GM18907 (cell line): ENCODE measurements around the gene FARP1.
"Not testable (repeated sequence)": the region's sequence is repeated elsewhere in the genome, so short reads cannot be mapped to it uniquely, and the experiment has no call there.

Experiments
- ATAC-seq: cut with Tn5 transposase; IDR thresholded peaks from one replicate; pipeline ENCODE4 v1.9.1; 2021; ENCODE audit warnings: mild to moderate bottlenecking, moderate library complexity; ENCODE audit not compliant: unreplicated experiment

FARP1 gene

GRCh38 chr13:98222081-98222554 lies 79.2 kb downstream of the FARP1 start:
- ATAC-seq: no peak

GRCh38 chr13:98222816-98223215 lies 79.9 kb downstream of the FARP1 start:
- no peak for ATAC-seq

- no peak for ATAC-seq
Observed at GRCh38 chr13:98223741-98224140, 80.8 kb downstream of the FARP1 start.

- ATAC-seq: no peak
Observed at GRCh38 chr13:98224557-98224956, 81.7 kb downstream of the FARP1 start.

DNA sequence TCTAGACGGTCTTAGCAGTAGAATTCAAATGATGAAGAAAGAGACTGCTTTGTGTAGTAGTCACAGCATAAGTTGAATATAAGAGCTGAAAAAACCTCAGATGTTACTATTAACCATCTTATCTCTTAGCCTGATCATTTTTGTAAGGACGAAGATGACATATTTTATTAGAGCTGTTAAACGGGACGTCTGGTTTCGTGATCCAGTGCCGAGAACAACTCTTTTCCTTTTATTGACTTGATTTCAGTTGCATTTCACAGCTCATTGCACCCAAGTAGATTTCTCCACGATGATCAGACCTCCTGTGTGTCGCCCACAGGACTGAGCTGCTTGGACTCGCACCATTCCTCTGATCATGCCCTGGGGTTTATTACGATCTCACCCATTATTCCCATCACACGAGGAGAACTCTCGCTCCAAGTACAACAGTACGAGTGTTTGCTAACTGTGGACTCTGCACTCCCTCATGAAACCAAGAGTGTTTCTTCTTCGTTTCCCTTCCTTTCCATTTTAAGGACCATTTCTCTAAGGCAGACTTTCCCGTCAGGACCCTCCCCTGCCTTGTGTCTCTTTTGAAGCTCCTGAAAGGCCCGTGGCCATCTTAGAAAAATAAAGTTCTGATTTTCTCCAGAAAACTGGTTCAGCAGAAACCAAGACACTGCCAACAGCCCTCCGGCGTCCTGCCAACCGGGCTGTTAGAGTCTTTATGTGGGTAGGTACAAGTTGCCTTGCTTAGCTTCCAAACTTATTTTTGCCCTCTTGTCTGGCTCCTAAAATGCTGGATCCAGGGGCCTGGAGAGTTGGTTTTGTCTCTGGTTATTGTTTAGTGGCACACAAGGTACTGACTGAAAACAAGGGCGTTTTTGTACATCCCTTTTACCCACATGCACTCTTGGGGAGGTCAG lies 82.4 kb downstream of the FARP1 start:
- no peak for ATAC-seq

- no peak for ATAC-seq
Observed at GRCh38 chr13:98226496-98226895, 83.6 kb downstream of the FARP1 start.

DNA sequence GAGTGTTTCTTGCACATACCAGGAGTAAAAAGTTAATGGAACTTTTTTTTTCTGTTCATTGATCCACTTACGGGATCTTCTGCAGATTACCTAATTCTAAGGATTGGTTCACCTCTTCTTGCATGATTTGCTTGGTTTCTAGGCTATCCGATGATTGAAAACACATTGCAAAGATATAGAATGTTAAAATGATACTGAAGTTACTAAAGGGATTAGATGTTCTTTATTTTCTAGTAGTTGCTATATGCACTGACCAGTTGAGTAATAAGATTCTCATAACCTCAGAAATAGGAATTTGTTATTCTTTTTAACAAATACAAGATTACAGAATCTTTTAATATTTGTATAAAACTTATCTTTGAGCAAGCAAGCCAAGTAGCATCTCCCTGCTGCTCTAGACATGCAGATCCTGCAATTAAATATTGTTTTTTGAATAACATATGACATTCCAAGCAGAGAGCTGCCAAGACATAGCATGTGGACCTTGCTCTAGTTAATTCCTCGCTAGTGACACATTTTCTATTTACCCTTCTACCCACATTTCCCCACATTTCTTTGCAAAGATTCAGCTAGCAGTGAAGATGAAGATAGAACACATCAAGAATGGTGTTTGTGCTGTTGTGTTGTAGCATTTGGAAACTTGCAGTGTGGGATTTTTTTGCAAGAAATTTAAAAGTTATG lies 85.9 kb downstream of the FARP1 start:
- no peak for ATAC-seq

DNA sequence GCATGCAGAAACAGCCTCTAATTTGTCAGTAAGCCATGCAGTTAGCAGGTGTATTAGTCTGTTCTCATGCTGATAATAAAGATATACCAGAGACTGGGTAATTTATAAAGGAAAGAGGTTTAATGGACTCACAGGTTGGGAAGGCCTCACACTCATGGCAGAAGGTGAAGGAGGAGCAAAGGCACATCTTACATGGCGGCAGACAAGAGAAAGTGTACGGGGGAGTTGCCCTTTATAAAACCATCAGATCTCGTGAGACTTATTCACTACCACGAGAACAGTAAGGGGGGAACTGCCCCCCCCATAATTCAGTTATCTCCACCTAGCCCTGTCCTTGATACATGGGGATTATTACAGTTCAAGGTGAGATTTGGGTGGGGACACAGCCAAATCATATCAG lies 87.9 kb downstream of the FARP1 start:
- ATAC-seq: not testable (repeated sequence)

GRCh38 chr13:98232456-98232855 lies 89.6 kb downstream of the FARP1 start:
- ATAC-seq: no peak

GRCh38 chr13:98233127-98233526 lies 90.2 kb downstream of the FARP1 start:
- no peak for ATAC-seq

DNA sequence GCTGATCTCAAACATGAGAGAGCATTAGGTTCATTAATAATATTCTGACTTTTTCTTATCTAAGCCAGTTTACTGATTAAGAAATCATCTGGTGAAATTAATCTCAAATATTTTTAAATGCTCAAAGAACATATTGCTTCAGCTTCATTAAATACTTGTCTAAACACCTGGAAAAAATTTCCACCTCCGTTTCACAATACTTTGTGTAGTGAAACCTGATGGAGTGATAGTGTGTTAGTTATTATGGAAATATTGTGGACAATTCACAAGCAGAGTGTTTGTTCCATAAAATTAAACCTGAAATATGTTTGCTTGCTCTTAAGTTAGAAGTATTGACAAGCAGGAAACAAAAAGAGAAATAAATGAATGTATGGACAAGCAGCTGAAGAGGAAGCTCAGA lies 91.5 kb downstream of the FARP1 start:
- no peak for ATAC-seq

GRCh38 chr13:98236197-98236596 lies 93.3 kb downstream of the FARP1 start:
- ATAC-seq: no peak

DNA sequence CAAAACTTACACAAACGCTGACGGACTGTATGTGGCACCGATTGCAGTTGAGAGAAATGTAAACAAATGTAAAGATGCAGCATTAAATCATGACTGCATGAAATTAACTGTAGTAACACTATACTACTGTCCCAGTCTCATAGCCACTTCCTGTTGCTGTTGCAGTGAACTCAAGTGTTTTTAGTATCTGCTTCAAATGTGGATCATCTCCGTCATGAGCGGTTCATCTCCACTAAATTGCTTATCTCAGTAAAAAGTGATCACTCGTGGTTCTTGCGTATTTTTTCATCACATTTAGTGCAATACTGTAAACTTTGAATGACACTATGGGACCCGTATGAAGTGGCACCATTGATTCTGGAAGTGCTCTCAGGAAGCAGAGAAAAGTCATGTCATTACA lies 94.4 kb downstream of the FARP1 start:
- ATAC-seq: no peak

- no peak for ATAC-seq
Observed at GRCh38 chr13:98239162-98240076, 96.5 kb downstream of the FARP1 start.

- no peak for ATAC-seq
Observed at GRCh38 chr13:98240135-98240534, 97.2 kb downstream of the FARP1 start.

- ATAC-seq: no peak
Observed at GRCh38 chr13:98240974-98241373, 98.1 kb downstream of the FARP1 start.

- no peak for ATAC-seq
Observed at GRCh38 chr13:98241976-98242375, 99.1 kb downstream of the FARP1 start.

DNA sequence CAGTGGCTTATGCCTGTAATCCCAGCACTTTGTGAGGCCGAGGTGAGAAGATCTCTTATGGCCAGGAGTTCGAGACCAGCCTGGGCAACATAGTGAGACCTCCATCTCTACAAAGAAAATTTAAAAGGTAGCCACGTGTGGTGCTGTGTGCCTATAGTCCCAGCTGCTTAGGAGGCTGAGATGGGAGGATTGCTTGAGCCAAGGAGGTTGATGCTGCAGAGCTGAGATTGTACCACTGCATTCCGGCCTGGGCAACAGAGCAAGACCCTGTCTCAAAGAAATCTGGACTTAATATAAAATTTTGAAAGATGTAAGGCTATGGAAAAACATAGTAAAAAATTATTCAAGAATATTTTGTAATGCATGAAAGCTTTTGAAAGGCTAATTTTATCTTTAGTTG lies 99.5 kb downstream of the FARP1 start:
- no peak for ATAC-seq

DNA sequence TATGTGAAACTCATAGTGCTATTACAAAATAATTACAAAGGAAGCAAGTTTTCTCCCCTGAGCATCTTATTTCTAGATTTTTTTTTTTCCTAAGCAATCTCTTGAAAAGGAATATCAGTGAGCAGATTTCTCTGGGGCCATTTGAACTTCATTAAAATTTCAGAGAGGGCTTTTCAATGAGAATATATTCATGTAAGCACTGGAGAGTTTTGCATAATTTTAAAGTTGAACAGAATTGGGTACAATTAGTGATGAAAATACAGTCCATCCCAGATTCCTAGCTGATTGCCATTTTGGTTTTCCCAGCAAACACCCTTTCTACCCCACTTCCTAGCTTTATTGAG lies 101.0 kb downstream of the FARP1 start:
- no peak for ATAC-seq

- ATAC-seq: no peak
Observed at GRCh38 chr13:98246538-98247172, 103.8 kb downstream of the FARP1 start.

DNA sequence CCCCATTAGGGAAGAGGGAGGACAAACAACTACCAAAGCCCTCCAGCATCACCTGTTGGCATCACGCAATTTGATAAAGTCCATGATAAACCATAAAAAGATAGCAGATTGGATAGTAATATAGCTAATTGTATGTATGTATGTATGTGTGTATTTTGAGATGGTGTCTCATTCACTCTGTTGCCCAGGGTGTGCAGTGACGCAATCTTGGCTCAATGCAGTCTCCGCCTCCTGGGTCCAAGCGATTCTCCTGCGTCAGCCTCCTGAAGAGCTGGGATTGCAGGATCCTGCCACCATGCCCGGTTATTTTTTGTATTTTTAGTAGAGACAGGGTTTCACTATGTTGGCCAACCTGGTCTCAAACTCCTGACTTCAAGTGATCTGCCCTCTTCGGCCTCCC lies 108.8 kb downstream of the FARP1 start:
- ATAC-seq: no peak
